Measurements from ENCODE around the gene SPTBN1.
A peak's percentile ranks its signal among the peaks of the same experiment; 100 is the strongest.

The SPTBN1 gene

DNA sequence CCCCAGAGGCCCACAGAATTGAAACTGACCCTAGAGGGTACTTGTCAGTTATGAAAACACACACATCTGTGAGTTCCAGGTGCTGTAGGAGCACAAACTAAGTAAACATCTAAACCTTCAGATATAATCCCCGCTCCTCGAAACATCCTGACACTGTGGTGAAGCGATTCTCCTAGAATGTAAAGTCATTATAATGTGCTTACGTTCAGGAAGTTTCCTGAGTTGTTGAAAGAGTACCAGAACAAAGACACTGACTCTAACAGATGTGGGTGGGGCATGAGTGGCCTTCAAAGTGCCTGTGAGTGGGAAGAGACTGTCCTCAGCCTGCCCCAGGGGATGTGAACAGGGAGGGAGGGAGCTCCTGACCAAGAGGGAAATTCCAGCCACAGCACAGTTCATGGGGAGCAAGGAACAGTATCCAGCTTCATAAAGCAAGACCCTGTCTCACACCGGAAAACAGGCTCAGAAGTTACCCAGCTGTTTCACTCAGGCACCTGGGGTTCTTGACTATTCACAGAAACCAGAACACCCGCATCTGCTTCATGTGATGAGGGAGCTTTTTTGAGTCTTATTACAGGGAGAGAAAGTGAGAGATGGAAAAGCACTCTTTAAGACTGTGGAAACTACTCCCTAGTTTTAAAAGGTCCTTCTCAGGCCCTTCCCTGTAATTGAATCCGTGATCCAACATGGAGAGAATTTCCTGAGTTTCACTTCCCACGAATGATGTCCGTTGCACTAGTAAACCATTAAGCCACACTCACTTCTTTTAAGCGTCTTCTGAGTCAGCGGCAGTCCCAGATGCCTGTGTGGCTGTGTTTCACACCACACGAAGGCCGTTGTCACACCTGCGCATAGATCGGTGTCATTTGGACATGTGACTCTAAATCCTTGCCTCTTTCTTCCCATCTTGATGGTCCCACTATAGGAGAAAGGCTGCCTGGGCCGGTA is 178.7 kb downstream of the SPTBN1 start:
- peak; percentile 62 for ATAC-seq
- TF ChIP-seq ZC3H10 (CRISPR knock-in tag; IDR thresholded peaks at IDR 0.05) (0 out of 2 replicates have a peak, but pooled peaks have one; percentile 61), ZNF8 (CRISPR knock-in tag; IDR thresholded peaks at IDR 0.05) (no peak)

DNA sequence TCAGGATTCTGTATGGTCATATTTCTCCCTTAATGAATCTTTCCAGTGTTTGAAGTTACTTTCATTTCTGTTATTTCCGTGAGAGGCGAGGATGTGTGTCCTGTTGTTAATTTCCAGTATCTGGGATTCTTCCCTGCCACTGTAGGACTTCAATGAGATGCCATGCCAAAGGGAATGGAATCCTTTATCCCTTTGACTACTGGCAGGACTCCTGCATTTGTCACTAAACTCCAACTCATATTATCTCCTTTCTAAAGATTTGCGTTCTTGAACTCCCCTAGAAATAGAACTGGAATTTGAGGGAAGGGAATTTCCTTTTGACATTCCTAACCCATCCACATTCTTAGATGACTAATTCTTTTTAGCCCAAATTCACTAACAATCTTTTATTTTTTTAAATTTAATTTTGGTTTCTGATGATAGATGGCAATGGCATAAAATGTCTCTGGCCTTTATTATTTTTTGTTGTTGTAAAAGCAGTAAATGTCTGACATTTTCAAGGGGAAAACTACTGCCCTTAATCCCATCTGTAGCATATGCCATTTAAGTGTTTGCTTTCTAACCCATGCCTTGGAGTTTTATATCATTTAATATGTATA is 179.5 kb downstream of the SPTBN1 start:
- ATAC-seq: peak; percentile 58
- no peak for TF ChIP-seq ZC3H10 (CRISPR knock-in tag; IDR thresholded peaks at IDR 0.05)
- TF ChIP-seq ZFP3 (CRISPR knock-in tag; IDR thresholded peaks at IDR 0.05): 0 out of 2 replicates have a peak, but pooled peaks have one; percentile 8
- TF ChIP-seq ESRRG (CRISPR knock-in tag; IDR thresholded peaks at IDR 0.05): no peak
- TF ChIP-seq ZNF70 (CRISPR knock-in tag; IDR thresholded peaks at IDR 0.05): no peak
- TF ChIP-seq SNAI2 (CRISPR knock-in tag; IDR thresholded peaks at IDR 0.05): peak; percentile 47; the same call in 1 of the 2 replicates
- TF ChIP-seq RARB (CRISPR knock-in tag; IDR thresholded peaks at IDR 0.05): no peak
- TF ChIP-seq CSDC2 (CRISPR knock-in tag; IDR thresholded peaks at IDR 0.05): no peak
- no peak for TF ChIP-seq ZFP30 (CRISPR knock-in tag; IDR thresholded peaks at IDR 0.05)
- TF ChIP-seq ISL1 (CRISPR knock-in tag; IDR thresholded peaks at IDR 0.05): peak; percentile 95
- no peak for TF ChIP-seq OSR1 (CRISPR knock-in tag; IDR thresholded peaks at IDR 0.05)
- TF ChIP-seq, protein P1, sequence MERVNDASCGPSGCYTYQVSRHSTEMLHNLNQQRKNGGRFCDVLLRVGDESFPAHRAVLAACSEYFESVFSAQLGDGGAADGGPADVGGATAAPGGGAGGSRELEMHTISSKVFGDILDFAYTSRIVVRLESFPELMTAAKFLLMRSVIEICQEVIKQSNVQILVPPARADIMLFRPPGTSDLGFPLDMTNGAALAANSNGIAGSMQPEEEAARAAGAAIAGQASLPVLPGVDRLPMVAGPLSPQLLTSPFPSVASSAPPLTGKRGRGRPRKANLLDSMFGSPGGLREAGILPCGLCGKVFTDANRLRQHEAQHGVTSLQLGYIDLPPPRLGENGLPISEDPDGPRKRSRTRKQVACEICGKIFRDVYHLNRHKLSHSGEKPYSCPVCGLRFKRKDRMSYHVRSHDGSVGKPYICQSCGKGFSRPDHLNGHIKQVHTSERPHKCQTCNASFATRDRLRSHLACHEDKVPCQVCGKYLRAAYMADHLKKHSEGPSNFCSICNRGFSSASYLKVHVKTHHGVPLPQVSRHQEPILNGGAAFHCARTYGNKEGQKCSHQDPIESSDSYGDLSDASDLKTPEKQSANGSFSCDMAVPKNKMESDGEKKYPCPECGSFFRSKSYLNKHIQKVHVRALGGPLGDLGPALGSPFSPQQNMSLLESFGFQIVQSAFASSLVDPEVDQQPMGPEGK (CRISPR knock-in tag; IDR thresholded peaks at IDR 0.05; ENCODE audit: borderline replicate concordance): no peak; the same call in 1 of the 2 replicates
- TF ChIP-seq GLIS3 (CRISPR knock-in tag; IDR thresholded peaks at IDR 0.05): no peak
- TF ChIP-seq TCF4 (CRISPR knock-in tag; IDR thresholded peaks at IDR 0.05; ENCODE audit: borderline replicate concordance): no peak
- TF ChIP-seq, protein P2, sequence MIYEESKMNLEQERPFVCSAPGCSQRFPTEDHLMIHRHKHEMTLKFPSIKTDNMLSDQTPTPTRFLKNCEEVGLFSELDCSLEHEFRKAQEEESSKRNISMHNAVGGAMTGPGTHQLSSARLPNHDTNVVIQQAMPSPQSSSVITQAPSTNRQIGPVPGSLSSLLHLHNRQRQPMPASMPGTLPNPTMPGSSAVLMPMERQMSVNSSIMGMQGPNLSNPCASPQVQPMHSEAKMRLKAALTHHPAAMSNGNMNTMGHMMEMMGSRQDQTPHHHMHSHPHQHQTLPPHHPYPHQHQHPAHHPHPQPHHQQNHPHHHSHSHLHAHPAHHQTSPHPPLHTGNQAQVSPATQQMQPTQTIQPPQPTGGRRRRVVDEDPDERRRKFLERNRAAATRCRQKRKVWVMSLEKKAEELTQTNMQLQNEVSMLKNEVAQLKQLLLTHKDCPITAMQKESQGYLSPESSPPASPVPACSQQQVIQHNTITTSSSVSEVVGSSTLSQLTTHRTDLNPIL (CRISPR knock-in tag; IDR thresholded peaks at IDR 0.05; ENCODE audit: low read depth): peak; percentile 50; the same call in 1 of the 2 replicates
- TF ChIP-seq PPARA (CRISPR knock-in tag; IDR thresholded peaks at IDR 0.05; ENCODE audit: borderline replicate concordance): no peak
- no peak for TF ChIP-seq ZNF565 (CRISPR knock-in tag; conservative IDR thresholded peaks at IDR 0.05; ENCODE audit: low read depth)
- TF ChIP-seq BACH2 (CRISPR knock-in tag; IDR thresholded peaks at IDR 0.05; ENCODE audit: borderline replicate concordance): no peak
- no peak for TF ChIP-seq TSHZ2 (CRISPR knock-in tag; IDR thresholded peaks at IDR 0.05)
- no peak for TF ChIP-seq ZNF8 (CRISPR knock-in tag; IDR thresholded peaks at IDR 0.05)
- TF ChIP-seq ARNTL (CRISPR knock-in tag; IDR thresholded peaks at IDR 0.05; ENCODE audit: borderline replicate concordance, low read depth): no peak
- TF ChIP-seq POU6F1 (CRISPR knock-in tag; IDR thresholded peaks at IDR 0.05; ENCODE audit: borderline replicate concordance, low read depth): no peak
- TF ChIP-seq TOX (CRISPR knock-in tag; IDR thresholded peaks at IDR 0.05; ENCODE audit: borderline replicate concordance): no peak
- TF ChIP-seq CSRNP3 (CRISPR knock-in tag; IDR thresholded peaks at IDR 0.05): 0 out of 2 replicates have a peak, but pooled peaks have one; percentile 29
